Measurements from ENCODE around the gene CALCR.

CALCR gene

DNA sequence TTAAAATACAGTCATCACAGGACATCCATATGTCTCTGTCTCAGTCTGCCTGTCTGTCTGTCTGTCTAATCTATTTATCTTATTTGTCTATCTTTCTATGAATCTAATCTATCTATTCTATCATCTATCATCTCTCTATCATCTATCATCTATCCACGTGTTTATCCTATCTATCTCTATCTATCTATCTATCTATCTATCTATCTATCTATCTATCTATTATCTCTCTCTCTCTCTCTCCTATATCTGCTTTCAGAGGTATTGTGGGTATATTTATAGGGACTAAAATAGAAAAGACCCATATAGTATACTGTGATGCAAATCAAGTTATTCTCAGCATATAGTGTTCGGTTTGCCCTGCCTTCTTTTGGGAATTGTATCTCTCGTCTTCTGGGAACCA, 174.9 kb downstream of the CALCR start:
- no peaks in the 10 kb centered on the region for H3K27me3 ChIP-seq (ENCODE audit: insufficient read depth, poor library complexity, severe bottlenecking)
- TF ChIP-seq CTCF (IDR thresholded peaks at IDR 0.05; ENCODE audit: insufficient read depth, low read length): no peak
- no peak for TF ChIP-seq GABPA (IDR thresholded peaks at IDR 0.05; ENCODE audit: low read depth)
- TF ChIP-seq, protein P1, sequence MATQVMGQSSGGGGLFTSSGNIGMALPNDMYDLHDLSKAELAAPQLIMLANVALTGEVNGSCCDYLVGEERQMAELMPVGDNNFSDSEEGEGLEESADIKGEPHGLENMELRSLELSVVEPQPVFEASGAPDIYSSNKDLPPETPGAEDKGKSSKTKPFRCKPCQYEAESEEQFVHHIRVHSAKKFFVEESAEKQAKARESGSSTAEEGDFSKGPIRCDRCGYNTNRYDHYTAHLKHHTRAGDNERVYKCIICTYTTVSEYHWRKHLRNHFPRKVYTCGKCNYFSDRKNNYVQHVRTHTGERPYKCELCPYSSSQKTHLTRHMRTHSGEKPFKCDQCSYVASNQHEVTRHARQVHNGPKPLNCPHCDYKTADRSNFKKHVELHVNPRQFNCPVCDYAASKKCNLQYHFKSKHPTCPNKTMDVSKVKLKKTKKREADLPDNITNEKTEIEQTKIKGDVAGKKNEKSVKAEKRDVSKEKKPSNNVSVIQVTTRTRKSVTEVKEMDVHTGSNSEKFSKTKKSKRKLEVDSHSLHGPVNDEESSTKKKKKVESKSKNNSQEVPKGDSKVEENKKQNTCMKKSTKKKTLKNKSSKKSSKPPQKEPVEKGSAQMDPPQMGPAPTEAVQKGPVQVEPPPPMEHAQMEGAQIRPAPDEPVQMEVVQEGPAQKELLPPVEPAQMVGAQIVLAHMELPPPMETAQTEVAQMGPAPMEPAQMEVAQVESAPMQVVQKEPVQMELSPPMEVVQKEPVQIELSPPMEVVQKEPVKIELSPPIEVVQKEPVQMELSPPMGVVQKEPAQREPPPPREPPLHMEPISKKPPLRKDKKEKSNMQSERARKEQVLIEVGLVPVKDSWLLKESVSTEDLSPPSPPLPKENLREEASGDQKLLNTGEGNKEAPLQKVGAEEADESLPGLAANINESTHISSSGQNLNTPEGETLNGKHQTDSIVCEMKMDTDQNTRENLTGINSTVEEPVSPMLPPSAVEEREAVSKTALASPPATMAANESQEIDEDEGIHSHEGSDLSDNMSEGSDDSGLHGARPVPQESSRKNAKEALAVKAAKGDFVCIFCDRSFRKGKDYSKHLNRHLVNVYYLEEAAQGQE (IDR thresholded peaks at IDR 0.05; ENCODE audit: insufficient replicate concordance, low read depth): no peak
- TF ChIP-seq SPI1 (IDR thresholded peaks at IDR 0.05; ENCODE audit: borderline replicate concordance, low read depth): no peak
- no peak for TF ChIP-seq POLR2AphosphoS5 (IDR thresholded peaks at IDR 0.05; ENCODE audit: low read depth)
- H3K4me3 ChIP-seq (replicated peaks; ENCODE audit: insufficient read depth, low read length): no peak overlapping the region
- no peak overlapping the region for H3K27ac ChIP-seq (replicated peaks)
- no peak for DNase-seq (ENCODE audit: low read depth in 1 of 2, low spot score in 1 of 2)

DNA sequence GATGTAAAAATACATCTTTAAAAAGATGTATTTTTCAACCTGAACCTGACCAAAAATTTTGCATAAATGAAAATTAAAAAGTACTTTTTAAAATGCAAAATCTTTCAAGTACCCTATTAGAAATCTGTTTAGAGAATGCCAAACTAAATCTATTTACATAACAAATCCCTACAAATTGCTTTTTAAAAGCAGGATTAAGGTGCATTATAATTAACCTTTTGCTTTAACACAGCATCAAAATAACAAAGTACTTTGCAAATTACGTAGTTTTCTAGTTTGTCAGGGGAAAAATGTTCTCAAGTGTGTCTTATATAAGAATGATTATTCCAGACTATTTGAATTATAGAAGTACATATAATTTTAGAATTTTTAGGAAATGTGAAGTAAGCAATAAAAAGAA, 181.5 kb downstream of the CALCR start:
- DNase-seq (ENCODE audit: low read depth in 1 of 2, low spot score in 1 of 2): no peak
- TF ChIP-seq, protein P1 (IDR thresholded peaks at IDR 0.05; ENCODE audit: insufficient replicate concordance, low read depth): no peak
- TF ChIP-seq CTCF (IDR thresholded peaks at IDR 0.05; ENCODE audit: insufficient read depth, low read length): no peak
- no peak for TF ChIP-seq GABPA (IDR thresholded peaks at IDR 0.05; ENCODE audit: low read depth)
- no peak for TF ChIP-seq SPI1 (IDR thresholded peaks at IDR 0.05; ENCODE audit: borderline replicate concordance, low read depth)
- TF ChIP-seq POLR2AphosphoS5 (IDR thresholded peaks at IDR 0.05; ENCODE audit: low read depth): no peak
- no peak overlapping the region for H3K27ac ChIP-seq (replicated peaks)
- H3K27me3 ChIP-seq (ENCODE audit: insufficient read depth, poor library complexity, severe bottlenecking): no peaks in the 10 kb centered on the region
- H3K4me3 ChIP-seq (replicated peaks; ENCODE audit: insufficient read depth, low read length): no peak overlapping the region

- no peak for DNase-seq (ENCODE audit: low read depth in 1 of 2, low spot score in 1 of 2)
- no peak for TF ChIP-seq SPI1 (IDR thresholded peaks at IDR 0.05; ENCODE audit: borderline replicate concordance, low read depth)
- no peak overlapping the region for H3K27ac ChIP-seq (replicated peaks)
- no peak overlapping the region for H3K4me3 ChIP-seq (replicated peaks; ENCODE audit: insufficient read depth, low read length)
- H3K27me3 ChIP-seq (ENCODE audit: insufficient read depth, poor library complexity, severe bottlenecking): no peaks in the 10 kb centered on the region
These were observed 183.9 kb downstream of the CALCR start for GRCh38 chr7:93390660-93391059.

DNA sequence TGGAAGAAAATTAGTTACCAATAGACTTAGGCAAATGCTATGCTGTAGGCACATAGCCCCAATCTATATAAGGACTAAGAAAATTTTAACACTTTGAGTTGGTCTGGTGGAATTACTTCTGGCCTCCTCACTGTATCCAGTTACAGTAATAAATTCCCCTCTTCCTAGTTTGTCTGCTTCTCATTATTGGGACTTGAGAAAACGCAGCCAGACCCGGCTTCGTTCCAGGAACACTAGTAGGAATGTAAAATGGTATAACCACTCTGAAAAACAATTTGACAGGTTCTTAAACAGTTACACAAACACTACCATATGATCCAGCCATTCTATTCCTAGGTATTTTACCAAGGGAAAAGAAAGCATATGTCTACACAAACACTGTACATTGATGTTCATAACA, 192.2 kb downstream of the CALCR start:
- H3K4me3 ChIP-seq (replicated peaks; ENCODE audit: insufficient read depth, low read length): no peak overlapping the region
- DNase-seq (ENCODE audit: low read depth in 1 of 2, low spot score in 1 of 2): no peak
- H3K27me3 ChIP-seq (ENCODE audit: insufficient read depth, poor library complexity, severe bottlenecking): peaks cover 2% of the 10 kb centered on the region
- TF ChIP-seq, protein P1 (IDR thresholded peaks at IDR 0.05; ENCODE audit: insufficient replicate concordance, low read depth): no peak
- no peak for TF ChIP-seq CTCF (IDR thresholded peaks at IDR 0.05; ENCODE audit: insufficient read depth, low read length)
- no peak for TF ChIP-seq GABPA (IDR thresholded peaks at IDR 0.05; ENCODE audit: low read depth)
- no peak for TF ChIP-seq POLR2AphosphoS5 (IDR thresholded peaks at IDR 0.05; ENCODE audit: low read depth)
- TF ChIP-seq SPI1 (IDR thresholded peaks at IDR 0.05; ENCODE audit: borderline replicate concordance, low read depth): no peak
- H3K27ac ChIP-seq (replicated peaks): no peak overlapping the region

Data from HL-60 (cell line).